ENCODE measurements around the gene MCC.

The MCC gene

GRCh38 chr5:113446358-113446927 lies 41.8 kb downstream of the MCC start:
- Histone ChIP-seq H3K4me3 (replicated peaks; ENCODE audit: insufficient read depth, low read length) (no peak overlapping the region), H3K27ac (replicated peaks) (no peak overlapping the region), H3K27me3 (ENCODE audit: insufficient read depth, poor library complexity, severe bottlenecking) (no peaks in the 10 kb centered on the region)
- no peak for TF ChIP-seq CTCF (IDR thresholded peaks at IDR 0.05; ENCODE audit: insufficient read depth, low read length)
- DNase-seq (ENCODE audit: low read depth in 1 of 2, low spot score in 1 of 2) = no peak

GRCh38 chr5:113437111-113437510 lies 51.1 kb downstream of the MCC start:
- DNase-seq (ENCODE audit: low read depth in 1 of 2, low spot score in 1 of 2) = no peak
- Histone ChIP-seq H3K27ac (replicated peaks) (no peak overlapping the region), H3K27me3 (ENCODE audit: insufficient read depth, poor library complexity, severe bottlenecking) (no peaks in the 10 kb centered on the region), H3K4me3 (replicated peaks; ENCODE audit: insufficient read depth, low read length) (no peak overlapping the region)
- TF ChIP-seq SPI1 (IDR thresholded peaks at IDR 0.05; ENCODE audit: borderline replicate concordance, low read depth) = no peak
- TF ChIP-seq REST (IDR thresholded peaks at IDR 0.05; ENCODE audit: insufficient replicate concordance, low read depth) = no peak
- no peak for TF ChIP-seq POLR2AphosphoS5 (IDR thresholded peaks at IDR 0.05; ENCODE audit: low read depth)
- TF ChIP-seq GABPA (IDR thresholded peaks at IDR 0.05; ENCODE audit: low read depth) = no peak
- no peak for TF ChIP-seq CTCF (IDR thresholded peaks at IDR 0.05; ENCODE audit: insufficient read depth, low read length)

- TF ChIP-seq SPI1 (IDR thresholded peaks at IDR 0.05; ENCODE audit: borderline replicate concordance, low read depth) (no peak), GABPA (IDR thresholded peaks at IDR 0.05; ENCODE audit: low read depth) (no peak), REST (IDR thresholded peaks at IDR 0.05; ENCODE audit: insufficient replicate concordance, low read depth) (no peak)
- no peak for DNase-seq (ENCODE audit: low read depth in 1 of 2, low spot score in 1 of 2)
- Histone ChIP-seq H3K4me3 (replicated peaks; ENCODE audit: insufficient read depth, low read length) (no peak overlapping the region), H3K27ac (replicated peaks) (no peak overlapping the region), H3K27me3 (ENCODE audit: insufficient read depth, poor library complexity, severe bottlenecking) (no peaks in the 10 kb centered on the region)
Observed at GRCh38 chr5:113435575-113435974, 52.7 kb downstream of the MCC start.

- Histone ChIP-seq H3K27ac (replicated peaks) (no peak within 1 kb of the TSS), H3K4me3 (replicated peaks; ENCODE audit: insufficient read depth, low read length) (no peak within 1 kb of the TSS), H3K27me3 (ENCODE audit: insufficient read depth, poor library complexity, severe bottlenecking) (no peaks in the 10 kb centered on the region)
- TF ChIP-seq POLR2AphosphoS5 (IDR thresholded peaks at IDR 0.05; ENCODE audit: low read depth) (no peak), REST (IDR thresholded peaks at IDR 0.05; ENCODE audit: insufficient replicate concordance, low read depth) (no peak), SPI1 (IDR thresholded peaks at IDR 0.05; ENCODE audit: borderline replicate concordance, low read depth) (no peak), CTCF (IDR thresholded peaks at IDR 0.05; ENCODE audit: insufficient read depth, low read length) (no peak)
- no peak for DNase-seq (ENCODE audit: low read depth in 1 of 2, low spot score in 1 of 2)
Observed at GRCh38 chr5:113434889-113435288, 53.4 kb downstream of the MCC start, which contains the start of gene TSSK1B. Gene TSSK1B, minus strand, starts transcription at chr5:113434989. Its CDS starts 150 bp downstream, at chr5:113434839.
